SK-N-SH treated with all-trans-retinoic acid at 6 μM for 48 hours (cell line): ENCODE results near the gene ABHD6.

Experiments
- ATAC-seq: fragments of 200-7000 bp; cut with Tn5 transposase; 3 replicates; pipeline ENCODE4 v1.9.1; 2020; ENCODE audit warnings: mild to moderate bottlenecking, moderate library complexity
- ARNTL ChIP-seq: fragments of 450-650 bp; formaldehyde crosslinking; IDR thresholded peaks from 2 replicates; pipeline ENCODE4 v1.5.0; 2020; ENCODE audit warnings: low read depth, mild to moderate bottlenecking, moderate library complexity, borderline replicate concordance
- BACH2 ChIP-seq: fragments of 250-450 bp; sonication (Bioruptor Pico); IDR thresholded peaks from 2 replicates; pipeline ENCODE4 v1.9.0; 2021; ENCODE audit warnings: mild to moderate bottlenecking, borderline replicate concordance
- CREB5 ChIP-seq: fragments of 250-450 bp; sonication (Bioruptor Pico); IDR thresholded peaks from 2 replicates; pipeline ENCODE4 v1.5.1; 2020; ENCODE audit warnings: low read depth, mild to moderate bottlenecking, moderate library complexity
- CSDC2 ChIP-seq: fragments of 250-450 bp; sonication (Bioruptor Pico); IDR thresholded peaks from 2 replicates; pipeline ENCODE4 v1.5.0; 2020; ENCODE audit warnings: mild to moderate bottlenecking, moderate library complexity
- CSRNP3 ChIP-seq: fragments of 250-450 bp; sonication (Bioruptor Pico); IDR thresholded peaks from 2 replicates; pipeline ENCODE4 v1.5.1; 2021; ENCODE audit warnings: mild to moderate bottlenecking, moderate library complexity
- ESRRG ChIP-seq: fragments of 250-450 bp; sonication (Bioruptor Pico); IDR thresholded peaks from 2 replicates; pipeline ENCODE4 v1.6.1; 2021; ENCODE audit warnings: mild to moderate bottlenecking
- GLIS3 ChIP-seq: fragments of 250-450 bp; sonication (Bioruptor Pico); IDR thresholded peaks from 2 replicates; pipeline ENCODE4 v1.5.0; 2020; ENCODE audit warnings: mild to moderate bottlenecking, moderate library complexity
- ISL1 ChIP-seq: fragments of 250-450 bp; sonication (Bioruptor Pico); IDR thresholded peaks from 2 replicates; pipeline ENCODE4 v2.1.2; 2022; ENCODE audit warnings: mild to moderate bottlenecking, moderate library complexity
- OSR1 ChIP-seq: fragments of 250-450 bp; sonication (Bioruptor Pico); IDR thresholded peaks from 2 replicates; pipeline ENCODE4 v1.8.0; 2022; ENCODE audit warnings: moderate library complexity, mild to moderate bottlenecking, inconsistent platforms
- PATZ1 ChIP-seq: fragments of 250-450 bp; sonication (Bioruptor Pico); IDR thresholded peaks from 2 replicates; pipeline ENCODE4 v1.8.0; 2020; ENCODE audit warnings: mild to moderate bottlenecking, moderate library complexity, borderline replicate concordance
- POU6F1 ChIP-seq: fragments of 250-450 bp; sonication (Bioruptor Pico); IDR thresholded peaks from 2 replicates; pipeline ENCODE4 v1.8.0; 2021; ENCODE audit warnings: low read depth, mild to moderate bottlenecking, moderate library complexity, borderline replicate concordance
- PPARA ChIP-seq: fragments of 250-450 bp; sonication (Bioruptor Pico); IDR thresholded peaks from 2 replicates; pipeline ENCODE4 v1.5.0; 2020; ENCODE audit warnings: mild to moderate bottlenecking, borderline replicate concordance
- RARB ChIP-seq: fragments of 250-450 bp; sonication (Bioruptor Pico); IDR thresholded peaks from 2 replicates; pipeline ENCODE4 v1.8.0; 2021; ENCODE audit warnings: mild to moderate bottlenecking, moderate library complexity
- SNAI2 ChIP-seq: fragments of 250-450 bp; sonication (Bioruptor Pico); IDR thresholded peaks from 2 replicates; pipeline ENCODE4 v1.5.0; 2020; ENCODE audit warnings: mild to moderate bottlenecking, moderate library complexity
- TCF4 ChIP-seq: fragments of 250-450 bp; sonication (Bioruptor Pico); IDR thresholded peaks from 2 replicates; pipeline ENCODE4 v1.8.0; 2021; ENCODE audit warnings: mild to moderate bottlenecking, moderate library complexity, borderline replicate concordance
- TSHZ2 ChIP-seq: fragments of 250-450 bp; sonication (Bioruptor Pico); IDR thresholded peaks from 2 replicates; pipeline ENCODE4 v1.5.0; 2020; ENCODE audit warnings: mild to moderate bottlenecking, moderate library complexity
- ZFP3 ChIP-seq: fragments of 250-450 bp; sonication (Bioruptor Pico); IDR thresholded peaks from 2 replicates; pipeline ENCODE4 v1.5.0; 2020; ENCODE audit warnings: mild to moderate bottlenecking, moderate library complexity
- ZFP30 ChIP-seq: fragments of 450-650 bp; formaldehyde crosslinking; IDR thresholded peaks from 2 replicates; pipeline ENCODE4 v1.5.0; 2022; ENCODE audit warnings: mild to moderate bottlenecking, moderate library complexity
- ZNF565 ChIP-seq: fragments of 450-650 bp; formaldehyde crosslinking; conservative IDR thresholded peaks from 2 replicates; pipeline ENCODE4 v1.5.0; 2020; ENCODE audit warnings: low read depth, mild to moderate bottlenecking, moderate library complexity
- ZNF8 ChIP-seq: fragments of 450-650 bp; formaldehyde crosslinking; IDR thresholded peaks from 2 replicates; pipeline ENCODE4 v1.5.0; 2020; ENCODE audit warnings: mild to moderate bottlenecking, moderate library complexity

ABHD6 gene

GRCh38 chr3:58340594-58341244 lies 103.1 kb downstream of the ABHD6 start:
- TF ChIP-seq CSRNP3 (CRISPR knock-in tag) (no peak), GLIS3 (CRISPR knock-in tag) (no peak), ZFP3 (CRISPR knock-in tag) (no peak), SNAI2 (CRISPR knock-in tag) (no peak), BACH2 (no peak), RARB (no peak), PPARA (CRISPR knock-in tag) (no peak)
- ATAC-seq: no peak

- no peak for ATAC-seq
- TF ChIP-seq ZNF8 (no peak), TSHZ2 (CRISPR knock-in tag) (no peak), PATZ1 (no peak), CSRNP3 (CRISPR knock-in tag) (no peak), CSDC2 (CRISPR knock-in tag) (no peak), ZNF565 (CRISPR knock-in tag) (no peak)
Measured at GRCh38 chr3:58341376-58341775, 103.8 kb downstream of the ABHD6 start.

GRCh38 chr3:58342676-58343075 lies 105.1 kb downstream of the ABHD6 start:
- no peak for TF ChIP-seq POU6F1
- TF ChIP-seq ESRRG (CRISPR knock-in tag): no peak
- no peak for TF ChIP-seq RARB
- no peak for TF ChIP-seq ZFP3 (CRISPR knock-in tag)
- no peak for TF ChIP-seq CSDC2 (CRISPR knock-in tag)
- TF ChIP-seq CSRNP3 (CRISPR knock-in tag): no peak
- TF ChIP-seq ZNF565 (CRISPR knock-in tag): no peak
- no peak for TF ChIP-seq SNAI2 (CRISPR knock-in tag)
- no peak for TF ChIP-seq TCF4 (CRISPR knock-in tag)
- no peak for TF ChIP-seq ZNF8
- no peak for TF ChIP-seq CREB5 (CRISPR knock-in tag)
- TF ChIP-seq ISL1 (CRISPR knock-in tag): no peak
- TF ChIP-seq OSR1: no peak
- no peak for TF ChIP-seq ARNTL (CRISPR knock-in tag)
- TF ChIP-seq PPARA (CRISPR knock-in tag): no peak
- no peak for TF ChIP-seq ZFP30 (CRISPR knock-in tag)
- ATAC-seq: no peak
